Calu3 (cell line): Measurements from ENCODE around the gene ATP8B2. TPM values are rescaled to one million over a fixed set of nuclear protein-coding genes. Genes with fewer than 3 reads are reported as not detected.
"Not testable (repeated sequence)": the region's sequence is repeated elsewhere in the genome, so short reads cannot be mapped to it uniquely, and the experiment has no call there.

Source experiments
- Bru-seq: library from RNA; stranded (reverse); fragments of 400-500 nt; gene quantifications from one replicate; lab custom pipeline; 2021; lab: Mats Ljungman, UMichigan
- BruChase-seq, 2 experiments: library from RNA; stranded (reverse); fragments of 400-500 nt; gene quantifications; one replicate each; lab custom pipeline; 2021; lab: Mats Ljungman, UMichigan
- BruUV-seq: library from RNA; stranded (reverse); fragments of 400-500 nt; replicated peaks from 2 replicates; lab custom pipeline; 2021; lab: Mats Ljungman, UMichigan
- CTCF ChIA-PET: fragments of 300-600 bp; sonication (Branson Sonifier 250); formaldehyde crosslinking; loops from one replicate; lab custom pipeline; 2022; ENCODE audit warnings: antibody characterized with exemption; lab: Charles Lee
- DNase-seq: peaks from one replicate; pipeline ENCODE4 v3.0.0; 2022
- H3K27ac Mint-ChIP-seq: one replicate; pipeline ENCODE4 v1.8.0; 2022; ENCODE audit warnings: mixed read lengths; ENCODE audit not compliant: unreplicated experiment
- H3K27me3 Mint-ChIP-seq: one replicate; pipeline ENCODE4 v1.8.0; 2022; ENCODE audit warnings: mixed read lengths; ENCODE audit not compliant: unreplicated experiment
- H3K36me3 Mint-ChIP-seq: one replicate; pipeline ENCODE4 v1.8.0; 2022; ENCODE audit warnings: mild to moderate bottlenecking, moderate library complexity, mixed read lengths; ENCODE audit not compliant: insufficient read depth, unreplicated experiment
- H3K4me1 Mint-ChIP-seq: one replicate; pipeline ENCODE4 v1.8.0; 2022; ENCODE audit warnings: mild to moderate bottlenecking, low read depth, mixed read lengths; ENCODE audit not compliant: unreplicated experiment
- H3K4me3 Mint-ChIP-seq: one replicate; pipeline ENCODE4 v1.8.0; 2022; ENCODE audit warnings: mild to moderate bottlenecking, low read depth, moderate library complexity, mixed read lengths; ENCODE audit not compliant: unreplicated experiment
- H3K9me3 Mint-ChIP-seq: one replicate; pipeline ENCODE4 v1.8.0; 2022; ENCODE audit warnings: low read depth, mixed read lengths; ENCODE audit not compliant: unreplicated experiment
- intact Hi-C: fragments of 100-400 bp; cut with micrococcal nuclease; formaldehyde crosslinking; loops from one replicate; pipeline ENCODE4 v1.10.0; 2022; ENCODE audit not compliant: unreplicated experiment
- long read RNA-seq: library from polyadenylated mRNA; stranded (forward); transcript quantifications from one replicate; pipeline ENCODE4 v2.0.0, GENCODE V29; 2022
- total RNA-seq: library from RNA; stranded (reverse); gene quantifications from 2 replicates; pipeline ENCODE4 v1.2.3, GENCODE V29; 2022
- TF ChIP-seq, protein P1 (sequence below): fragments of 200-600 bp; IDR thresholded peaks from one replicate; pipeline ENCODE4 v1.8.0; 2022; ENCODE audit warnings: antibody characterized with exemption; ENCODE audit not compliant: unreplicated experiment

ATP8B2 gene
- total RNA-seq = 9.1 and 9.9 TPM in 2 replicates
- Bru-seq, nascent RNA = percentile 39 among the genes with signal in this experiment
- BruChase-seq, experiment 1, labeled RNA remaining after a 6-hour chase = percentile 56 among the genes with signal in this experiment
- percentile 50 among the genes with signal in this experiment for BruChase-seq, experiment 2, labeled RNA remaining after a 2-hour chase
- long read RNA-seq, partial matches to known transcripts = 0 of 2 reads
- long read RNA-seq, other reads (novel, unspliced or antisense) = 2 of 2 reads

GRCh38 chr1:154324669-154325582 is at the start of gene ATP8B2:
Gene ATP8B2 (plus strand): TSS chr1:154325525. CDS start chr1:154328142, 2,617 bp downstream.
- intact Hi-C loops = no loop called here
- CTCF ChIA-PET = interaction anchor here (1.0 to 1.7 kb wide), 2 partner anchors 10 to 99 kb away, joined by 4 to 5 read pairs; no protein-coding TSS in a partner anchor
- DNase-seq = peak; percentile 87
- Mint-ChIP-seq H3K9me3 (no peaks in the 10 kb centered on the region), H3K4me1 (peaks cover 29% of the 10 kb centered on the region), H3K36me3 (peaks cover 28% of the 10 kb centered on the region), H3K27me3 (peaks cover 99% of the 10 kb centered on the region), H3K4me3 (peak within 1 kb of the TSS; percentile 71), H3K27ac (no peak within 1 kb of the TSS)
- TF ChIP-seq, protein P1, sequence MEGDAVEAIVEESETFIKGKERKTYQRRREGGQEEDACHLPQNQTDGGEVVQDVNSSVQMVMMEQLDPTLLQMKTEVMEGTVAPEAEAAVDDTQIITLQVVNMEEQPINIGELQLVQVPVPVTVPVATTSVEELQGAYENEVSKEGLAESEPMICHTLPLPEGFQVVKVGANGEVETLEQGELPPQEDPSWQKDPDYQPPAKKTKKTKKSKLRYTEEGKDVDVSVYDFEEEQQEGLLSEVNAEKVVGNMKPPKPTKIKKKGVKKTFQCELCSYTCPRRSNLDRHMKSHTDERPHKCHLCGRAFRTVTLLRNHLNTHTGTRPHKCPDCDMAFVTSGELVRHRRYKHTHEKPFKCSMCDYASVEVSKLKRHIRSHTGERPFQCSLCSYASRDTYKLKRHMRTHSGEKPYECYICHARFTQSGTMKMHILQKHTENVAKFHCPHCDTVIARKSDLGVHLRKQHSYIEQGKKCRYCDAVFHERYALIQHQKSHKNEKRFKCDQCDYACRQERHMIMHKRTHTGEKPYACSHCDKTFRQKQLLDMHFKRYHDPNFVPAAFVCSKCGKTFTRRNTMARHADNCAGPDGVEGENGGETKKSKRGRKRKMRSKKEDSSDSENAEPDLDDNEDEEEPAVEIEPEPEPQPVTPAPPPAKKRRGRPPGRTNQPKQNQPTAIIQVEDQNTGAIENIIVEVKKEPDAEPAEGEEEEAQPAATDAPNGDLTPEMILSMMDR = peak; percentile 91
- BruUV-seq = no TSS peak

GRCh38 chr1:154276797-154277196 is 48.5 kb upstream of the ATP8B2 start:
- CTCF ChIA-PET = interaction anchor here (0.6 to 2.1 kb wide), 3 partner anchors 17 to 549 kb away, joined by 3 to 8 read pairs (median 4); partner anchors contain the start of gene INTS3
- H3K36me3 Mint-ChIP-seq = peaks cover 38% of the 10 kb centered on the region
- peaks cover under 1% of the 10 kb centered on the region for H3K4me1 Mint-ChIP-seq
- no peak overlapping the region for H3K27ac Mint-ChIP-seq
- no peak overlapping the region for H3K4me3 Mint-ChIP-seq
- intact Hi-C loops = no loop called here
- no TSS peak for BruUV-seq
- TF ChIP-seq, protein P1 = peak; percentile 43
- no peaks in the 10 kb centered on the region for H3K27me3 Mint-ChIP-seq
- no peaks in the 10 kb centered on the region for H3K9me3 Mint-ChIP-seq
- peak; percentile 31 for DNase-seq

- intact Hi-C loops = not testable (repeated sequence)
Measured at GRCh38 chr1:154287591-154287990, 37.7 kb upstream of the ATP8B2 start.

GRCh38 chr1:154288661-154289060 is 36.7 kb upstream of the ATP8B2 start:
- intact Hi-C loops = no loop called here
- CTCF ChIA-PET = interaction anchor here (0.6 to 1.0 kb wide), 2 partner anchors 16 to 46 kb away, joined by 4 read pairs; no protein-coding TSS in a partner anchor
- no TSS peak for BruUV-seq
- no peak overlapping the region for H3K4me3 Mint-ChIP-seq
- no peaks in the 10 kb centered on the region for H3K36me3 Mint-ChIP-seq
- H3K9me3 Mint-ChIP-seq = peaks cover 3% of the 10 kb centered on the region
- no peaks in the 10 kb centered on the region for H3K4me1 Mint-ChIP-seq
- peaks cover 40% of the 10 kb centered on the region for H3K27me3 Mint-ChIP-seq
- DNase-seq = no peak
- TF ChIP-seq, protein P1 = no peak
- no peak overlapping the region for H3K27ac Mint-ChIP-seq

More at GRCh38 chr1:154287591-154287990, 37.7 kb upstream of the ATP8B2 start:
- BruUV-seq, H3K27ac Mint-ChIP-seq, H3K9me3 Mint-ChIP-seq, CTCF ChIA-PET, H3K4me1 Mint-ChIP-seq, DNase-seq, H3K36me3 Mint-ChIP-seq, H3K4me3 Mint-ChIP-seq: not testable (repeated sequence)
- H3K27me3 Mint-ChIP-seq = peaks cover 40% of the 10 kb centered on the region
